Muscle layer of colon (tissue), 2 donors: ENCODE results near the gene IQCK.
A peak's percentile ranks its signal among the peaks of the same experiment; 100 is the strongest.

Experiments used
- H3K27ac ChIP-seq: one replicate; pipeline ENCODE4 v1.7.0; 2013; ENCODE audit warnings: low read depth, mild to moderate bottlenecking, low read length, moderate library complexity
- H3K27me3 ChIP-seq, 2 donors: one replicate each; pipeline ENCODE4 v1.7.0; 2013; ENCODE audit warnings: low read length in 2 of 2, mild to moderate bottlenecking in 2 of 2; ENCODE audit not compliant: insufficient read depth in 2 of 2, control insufficient read depth in 1 of 2
- H3K36me3 ChIP-seq: one replicate; pipeline ENCODE4 v1.7.0; 2013; ENCODE audit warnings: mild to moderate bottlenecking, low read length; ENCODE audit not compliant: insufficient read depth
- H3K4me1 ChIP-seq: one replicate; pipeline ENCODE4 v1.7.0; 2013; ENCODE audit warnings: mild to moderate bottlenecking, low read length; ENCODE audit not compliant: insufficient read depth
- H3K4me3 ChIP-seq, 2 donors: one replicate each; pipeline ENCODE4 v1.7.0; 2013; ENCODE audit warnings: low read length in 2 of 2, low read depth in 1 of 2, mild to moderate bottlenecking in 1 of 2, moderate library complexity in 1 of 2
- H3K9ac ChIP-seq: one replicate; pipeline ENCODE4 v1.7.0; 2013; ENCODE audit warnings: low read length
- H3K9me3 ChIP-seq: one replicate; pipeline ENCODE4 v1.7.0; 2013; ENCODE audit warnings: mild to moderate bottlenecking, low read length
- donor health status: abdominal sarcoma.
- donor health status: Adenocarcinoma of cecum.

Gene IQCK

DNA sequence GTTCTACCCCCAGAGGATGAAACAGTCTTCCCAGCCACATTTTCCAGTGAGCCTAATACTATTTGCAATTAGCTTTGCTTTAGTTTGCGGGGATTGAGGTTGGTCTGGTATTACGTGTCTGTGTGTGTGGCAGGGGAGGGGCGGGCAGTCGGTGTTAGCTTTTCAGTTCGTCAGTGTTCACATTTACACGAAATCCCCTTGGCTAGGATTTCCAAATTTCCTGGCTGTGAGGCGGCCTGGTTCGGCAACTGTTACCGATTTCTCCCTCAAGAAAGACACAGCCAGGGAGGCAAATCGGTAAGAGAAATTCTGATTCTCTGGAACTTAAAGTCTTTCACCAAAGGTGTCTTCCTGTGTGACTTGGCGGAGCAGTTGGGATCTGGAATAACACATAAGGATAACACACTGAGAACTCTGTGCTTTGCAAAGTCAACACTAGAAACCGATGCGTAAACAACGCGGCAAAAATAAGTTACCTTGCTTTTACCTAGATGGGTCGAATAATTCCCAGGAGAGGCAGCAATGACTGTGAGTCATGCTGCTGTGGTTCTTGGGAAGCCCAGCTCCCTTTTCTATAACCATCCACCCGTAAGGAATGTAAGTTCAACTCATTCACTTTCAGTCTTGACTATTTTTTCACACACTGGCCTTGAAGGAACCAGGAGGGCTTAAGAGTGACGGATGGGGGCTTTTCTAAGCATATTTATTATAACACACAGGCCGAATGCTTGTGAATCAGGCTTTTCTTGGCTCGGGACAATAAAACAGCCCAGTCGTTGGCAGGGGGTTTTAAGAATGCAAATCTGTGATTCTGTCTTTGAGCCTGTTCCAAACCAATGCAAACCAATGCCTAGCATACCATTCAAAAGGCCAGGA lies 142.3 kb downstream of the IQCK start:
- Histone ChIP-seq H3K36me3 (no peaks in the 10 kb centered on the region), H3K9me3 (no peaks in the 10 kb centered on the region), H3K4me1 (peaks cover 9% of the 10 kb centered on the region), H3K4me3 (peak overlapping the region in 1 of 2 donors; percentile 17), H3K27ac (no peak overlapping the region), H3K27me3 (no peaks in the 10 kb centered on the region), H3K9ac (no peak overlapping the region)

GRCh38 chr16:19861133-19861532 lies 143.1 kb downstream of the IQCK start:
- H3K36me3 ChIP-seq, result no peaks in the 10 kb centered on the region
- H3K9ac ChIP-seq, result no peak overlapping the region

DNA sequence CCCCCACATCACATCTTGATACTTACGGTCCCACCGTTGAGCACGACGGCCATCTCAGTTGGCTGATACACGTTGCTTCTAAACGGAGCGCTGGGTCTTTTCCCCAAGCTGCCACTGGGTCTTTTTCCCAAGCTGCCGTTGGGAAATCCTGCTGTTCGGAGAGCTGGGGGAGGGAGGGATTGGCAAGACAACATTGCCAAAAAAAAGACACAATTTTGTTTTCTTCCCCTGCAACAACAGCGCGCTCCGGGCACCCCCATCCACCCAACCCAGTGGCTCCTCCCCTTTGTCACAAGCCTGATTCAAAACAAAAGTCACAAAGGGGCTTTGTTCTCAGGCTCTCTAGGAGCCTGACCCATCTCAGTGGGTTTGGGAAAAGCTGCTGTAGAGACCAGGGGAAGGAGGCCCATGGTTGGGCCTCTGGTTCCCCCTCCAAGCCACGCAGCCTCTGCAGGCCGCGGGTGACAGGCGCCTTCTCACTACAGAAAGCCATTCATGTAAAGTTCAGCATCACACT lies 143.8 kb downstream of the IQCK start:
- Histone ChIP-seq H3K27me3 (no peaks in the 10 kb centered on the region), H3K36me3 (no peaks in the 10 kb centered on the region), H3K9me3 (no peaks in the 10 kb centered on the region), H3K4me1 (peaks cover 9% of the 10 kb centered on the region), H3K4me3 (no peak overlapping the region), H3K27ac (no peak overlapping the region), H3K9ac (no peak overlapping the region)

More at GRCh38 chr16:19861133-19861532, 143.1 kb downstream of the IQCK start:
- peaks cover 9% of the 10 kb centered on the region for H3K4me1 ChIP-seq
- H3K27me3 ChIP-seq, result no peaks in the 10 kb centered on the region
- H3K4me3 ChIP-seq, result peak overlapping the region in 1 of 2 donors; percentile 17
- H3K27ac ChIP-seq, result no peak overlapping the region
- H3K9me3 ChIP-seq, result no peaks in the 10 kb centered on the region

GRCh38 chr16:19863990-19864389 lies 145.9 kb downstream of the IQCK start:
- Histone ChIP-seq H3K27me3 (no peaks in the 10 kb centered on the region), H3K27ac (no peak overlapping the region), H3K36me3 (no peaks in the 10 kb centered on the region), H3K4me3 (no peak overlapping the region), H3K9ac (no peak overlapping the region), H3K4me1 (peaks cover 9% of the 10 kb centered on the region), H3K9me3 (no peaks in the 10 kb centered on the region)

DNA sequence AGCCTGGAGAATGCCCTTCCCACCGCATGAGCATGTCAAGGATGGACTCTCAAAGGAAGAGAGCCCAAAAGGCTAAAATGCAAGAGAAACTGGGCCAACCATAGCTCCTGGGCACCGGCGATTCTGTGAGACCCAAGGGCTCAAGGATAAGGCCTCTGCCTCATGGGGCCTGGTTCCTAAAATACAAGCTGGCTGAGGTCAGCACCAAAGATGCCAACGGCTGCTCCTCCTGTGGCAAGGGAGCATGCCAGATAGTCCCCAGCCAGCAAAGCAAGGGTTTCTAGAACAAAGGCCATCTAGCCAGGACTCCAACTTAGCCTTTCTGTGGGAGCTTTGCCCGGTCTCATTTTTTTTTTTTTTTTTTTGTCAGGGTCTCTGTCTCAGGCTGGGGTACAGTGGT lies 146.5 kb downstream of the IQCK start:
- H3K4me3 ChIP-seq, result no peak overlapping the region
- peaks cover 9% of the 10 kb centered on the region for H3K4me1 ChIP-seq
- no peaks in the 10 kb centered on the region for H3K27me3 ChIP-seq
- H3K9me3 ChIP-seq, result no peaks in the 10 kb centered on the region
- no peaks in the 10 kb centered on the region for H3K36me3 ChIP-seq
- H3K27ac ChIP-seq, result no peak overlapping the region
- no peak overlapping the region for H3K9ac ChIP-seq

DNA sequence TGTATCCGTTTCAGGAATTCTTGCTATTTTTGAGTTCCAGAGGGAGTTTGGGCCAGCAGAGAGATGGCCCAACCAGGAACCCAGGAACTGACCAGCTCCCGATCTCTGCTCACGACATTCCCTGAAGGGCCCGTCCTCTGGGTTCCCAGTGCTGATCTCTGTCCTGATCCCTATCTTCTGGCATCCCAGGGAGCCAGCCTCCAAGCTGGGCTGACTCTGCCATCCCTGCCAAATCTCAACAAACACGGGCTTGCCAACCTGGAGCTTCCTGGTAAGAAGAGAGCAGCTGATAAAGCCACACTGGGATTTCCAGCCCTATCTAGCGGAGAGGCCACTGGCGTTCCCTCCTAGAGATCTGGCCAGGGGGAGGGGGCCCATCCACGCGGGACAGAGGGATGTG lies 150.3 kb downstream of the IQCK start:
- Histone ChIP-seq H3K9me3 (no peaks in the 10 kb centered on the region), H3K4me1 (no peaks in the 10 kb centered on the region), H3K27ac (no peak overlapping the region), H3K4me3 (no peak overlapping the region), H3K27me3 (no peaks in the 10 kb centered on the region), H3K9ac (no peak overlapping the region), H3K36me3 (no peaks in the 10 kb centered on the region)

GRCh38 chr16:19871721-19872120 lies 153.7 kb downstream of the IQCK start:
- no peaks in the 10 kb centered on the region for H3K9me3 ChIP-seq
- H3K27me3 ChIP-seq, result no peaks in the 10 kb centered on the region
- H3K27ac ChIP-seq, result no peak overlapping the region
- no peaks in the 10 kb centered on the region for H3K4me1 ChIP-seq
- no peak overlapping the region for H3K4me3 ChIP-seq
- H3K36me3 ChIP-seq, result no peaks in the 10 kb centered on the region
- no peak overlapping the region for H3K9ac ChIP-seq

DNA sequence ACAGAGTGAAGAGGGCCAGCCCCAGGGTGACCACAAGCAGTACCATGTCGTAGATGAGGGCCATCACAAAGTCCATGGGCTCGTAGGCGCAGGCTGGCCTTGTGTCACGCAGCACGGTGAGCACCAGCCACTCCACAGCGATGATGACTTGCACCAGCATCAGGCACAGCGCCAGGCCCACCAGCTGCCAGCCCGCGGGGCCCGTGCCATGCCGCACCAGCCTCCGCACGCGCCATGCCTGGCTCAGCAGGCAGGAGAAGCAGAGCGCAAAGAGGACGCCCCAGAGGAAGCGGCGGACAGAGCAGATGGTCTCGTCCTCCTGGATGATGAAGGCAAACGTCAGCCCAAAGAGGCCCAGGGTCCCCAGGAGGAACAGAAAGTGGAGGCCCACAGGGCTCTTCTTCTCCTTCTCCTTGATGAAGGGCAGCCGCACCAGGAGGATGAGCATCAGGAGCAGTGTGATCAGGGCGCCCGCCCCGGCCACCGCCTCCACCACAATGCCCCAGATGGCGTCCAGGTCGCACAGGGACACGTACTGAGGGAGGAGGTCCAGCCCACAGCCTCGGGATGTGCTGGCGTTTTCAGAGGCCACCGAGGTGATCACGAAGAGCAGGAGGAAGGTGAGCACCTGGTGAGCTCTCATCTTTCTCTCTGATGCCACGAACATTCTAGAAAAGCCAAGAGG lies 154.2 kb downstream of the IQCK start:
- Histone ChIP-seq H3K9me3 (no peaks in the 10 kb centered on the region), H3K4me3 (no peak overlapping the region), H3K4me1 (no peaks in the 10 kb centered on the region), H3K9ac (no peak overlapping the region), H3K27me3 (no peaks in the 10 kb centered on the region), H3K36me3 (no peaks in the 10 kb centered on the region), H3K27ac (no peak overlapping the region)

- Histone ChIP-seq H3K36me3 (no peaks in the 10 kb centered on the region), H3K4me1 (no peaks in the 10 kb centered on the region), H3K4me3 (no peak overlapping the region), H3K27ac (no peak overlapping the region), H3K9ac (no peak overlapping the region), H3K27me3 (no peaks in the 10 kb centered on the region), H3K9me3 (no peaks in the 10 kb centered on the region)
Observed at GRCh38 chr16:19872935-19873334, 154.9 kb downstream of the IQCK start.

GRCh38 chr16:19874026-19874425 lies 156.0 kb downstream of the IQCK start:
- no peak overlapping the region for H3K27ac ChIP-seq

DNA sequence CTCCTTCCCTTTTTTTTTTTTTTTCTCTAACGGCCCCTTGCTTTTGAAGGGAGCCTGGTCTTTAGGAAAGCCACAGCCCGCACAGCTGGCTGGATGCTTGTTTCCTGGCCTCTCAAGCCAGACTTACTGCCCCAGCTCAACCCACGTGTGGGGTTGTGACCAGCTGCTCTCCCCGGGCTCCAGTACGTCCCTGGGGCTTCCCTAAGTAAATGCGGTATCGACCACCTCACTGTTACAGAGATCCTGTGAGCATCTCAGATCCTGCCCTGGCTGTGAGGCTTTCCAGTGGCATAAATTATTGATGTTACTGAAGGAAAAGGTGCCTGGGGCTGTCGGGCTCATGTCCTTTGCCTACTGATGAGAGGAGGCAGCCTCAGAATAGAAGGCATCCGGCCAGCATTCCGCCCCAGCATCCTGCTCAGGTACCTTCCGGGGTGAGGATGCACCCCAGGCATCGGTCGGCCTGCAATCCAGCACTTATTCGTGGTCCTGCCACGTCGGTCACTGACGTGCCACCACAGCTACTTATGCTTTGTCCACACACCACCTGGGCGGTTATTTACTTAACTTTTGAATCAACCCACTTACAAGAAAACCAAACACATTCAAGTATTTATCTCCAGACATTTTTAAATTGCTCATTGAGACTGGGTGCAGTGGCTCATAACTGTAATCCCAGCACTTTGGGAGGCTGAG lies 156.9 kb downstream of the IQCK start:
- Histone ChIP-seq H3K9ac (no peak overlapping the region), H3K4me3 (no peak overlapping the region), H3K27me3 (no peaks in the 10 kb centered on the region), H3K4me1 (no peaks in the 10 kb centered on the region), H3K27ac (no peak overlapping the region), H3K9me3 (no peaks in the 10 kb centered on the region), H3K36me3 (no peaks in the 10 kb centered on the region)

More at GRCh38 chr16:19874026-19874425, 156.0 kb downstream of the IQCK start:
- H3K9me3 ChIP-seq, result no peaks in the 10 kb centered on the region
- H3K9ac ChIP-seq, result no peak overlapping the region
- no peaks in the 10 kb centered on the region for H3K36me3 ChIP-seq
- H3K27me3 ChIP-seq, result no peaks in the 10 kb centered on the region
- no peaks in the 10 kb centered on the region for H3K4me1 ChIP-seq
- no peak overlapping the region for H3K4me3 ChIP-seq
